ENCODE results near the gene STRIT1. TPM values are rescaled to one million over a fixed set of nuclear protein-coding genes. Genes with fewer than 3 reads are reported as not detected.

STRIT1 gene
- total RNA-seq, 2 donors from 2014 or later = not detected

DNA sequence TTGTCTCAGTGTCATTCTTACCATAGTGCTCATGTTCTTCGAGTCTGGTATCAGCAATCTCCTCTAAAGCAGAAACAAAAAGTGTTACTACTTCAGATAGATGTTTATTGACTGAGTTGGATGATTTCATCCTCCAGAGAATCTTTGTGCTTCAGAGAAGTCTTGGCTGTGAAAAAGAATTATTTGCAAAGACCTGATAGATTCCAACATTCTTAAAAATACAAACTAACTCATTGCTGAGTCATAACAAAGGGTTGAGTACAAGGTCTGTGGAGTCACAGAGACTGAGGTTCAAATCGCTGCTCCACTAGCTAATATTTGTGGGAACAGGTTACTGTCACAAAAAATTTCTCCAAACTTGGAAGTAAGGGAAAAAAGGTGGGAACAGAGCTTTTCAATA, 9.0 kb upstream of the STRIT1 start:
- TF ChIP-seq, protein P1, sequence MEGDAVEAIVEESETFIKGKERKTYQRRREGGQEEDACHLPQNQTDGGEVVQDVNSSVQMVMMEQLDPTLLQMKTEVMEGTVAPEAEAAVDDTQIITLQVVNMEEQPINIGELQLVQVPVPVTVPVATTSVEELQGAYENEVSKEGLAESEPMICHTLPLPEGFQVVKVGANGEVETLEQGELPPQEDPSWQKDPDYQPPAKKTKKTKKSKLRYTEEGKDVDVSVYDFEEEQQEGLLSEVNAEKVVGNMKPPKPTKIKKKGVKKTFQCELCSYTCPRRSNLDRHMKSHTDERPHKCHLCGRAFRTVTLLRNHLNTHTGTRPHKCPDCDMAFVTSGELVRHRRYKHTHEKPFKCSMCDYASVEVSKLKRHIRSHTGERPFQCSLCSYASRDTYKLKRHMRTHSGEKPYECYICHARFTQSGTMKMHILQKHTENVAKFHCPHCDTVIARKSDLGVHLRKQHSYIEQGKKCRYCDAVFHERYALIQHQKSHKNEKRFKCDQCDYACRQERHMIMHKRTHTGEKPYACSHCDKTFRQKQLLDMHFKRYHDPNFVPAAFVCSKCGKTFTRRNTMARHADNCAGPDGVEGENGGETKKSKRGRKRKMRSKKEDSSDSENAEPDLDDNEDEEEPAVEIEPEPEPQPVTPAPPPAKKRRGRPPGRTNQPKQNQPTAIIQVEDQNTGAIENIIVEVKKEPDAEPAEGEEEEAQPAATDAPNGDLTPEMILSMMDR (conservative IDR thresholded peaks at IDR 0.05) = no peak
- Histone ChIP-seq H3K36me3 (ENCODE audit: control insufficient read depth, insufficient read depth, low read length) (no peaks in the 10 kb centered on the region), H3K9ac (ENCODE audit: extremely low read depth, low read length, poor library complexity, severe bottlenecking) (no peak overlapping the region), H3K27me3 (ENCODE audit: control insufficient read depth, insufficient read depth, low read length, poor library complexity, severe bottlenecking) (no peaks in the 10 kb centered on the region), H3K4me3 (ENCODE audit: low read length) (peak overlapping the region; percentile 36), H3K4me1 (ENCODE audit: control insufficient read depth, insufficient read depth, low read length) (no peaks in the 10 kb centered on the region), H3K9me3 (ENCODE audit: control insufficient read depth, low read length) (peaks cover 20% of the 10 kb centered on the region), H3K27ac (ENCODE audit: low read depth, low read length) (no peak overlapping the region)
- H3K36me3 Mint-ChIP-seq (ENCODE audit: low read depth) = peaks cover under 1% of the 10 kb centered on the region
- H3K27me3 Mint-ChIP-seq (ENCODE audit: insufficient read depth) = no peaks in the 10 kb centered on the region
- H3K4me3 Mint-ChIP-seq = no peak overlapping the region
- H3K4me1 Mint-ChIP-seq = peaks cover 12% of the 10 kb centered on the region
- 95 to 100% methylated on average over 1 to 2 of the region's 2 CpGs for WGBS, 2 experiments (ENCODE audit: insufficient coverage in 1 of 2, insufficient read length in 1 of 2)
- no peak for DNase-seq
- peak overlapping the region; percentile 33 for H3K27ac Mint-ChIP-seq
- peaks cover 19% of the 10 kb centered on the region for H3K9me3 Mint-ChIP-seq

- DNase-seq = no peak
- no peaks in the 10 kb centered on the region for H3K4me1 Mint-ChIP-seq
- no peaks in the 10 kb centered on the region for H3K4me1 ChIP-seq (ENCODE audit: control insufficient read depth, insufficient read depth, low read length)
- H3K36me3 ChIP-seq (ENCODE audit: control insufficient read depth, insufficient read depth, low read length) = no peaks in the 10 kb centered on the region
- no peak overlapping the region for H3K4me3 Mint-ChIP-seq
- H3K9me3 Mint-ChIP-seq = peaks cover 36% of the 10 kb centered on the region
- peaks cover 9% of the 10 kb centered on the region for H3K36me3 Mint-ChIP-seq (ENCODE audit: low read depth)
- peaks cover 40% of the 10 kb centered on the region for H3K9me3 ChIP-seq (ENCODE audit: control insufficient read depth, low read length)
- H3K9ac ChIP-seq (ENCODE audit: extremely low read depth, low read length, poor library complexity, severe bottlenecking) = no peak overlapping the region
- no peaks in the 10 kb centered on the region for H3K27me3 Mint-ChIP-seq (ENCODE audit: insufficient read depth)
- H3K27me3 ChIP-seq (ENCODE audit: control insufficient read depth, insufficient read depth, low read length, poor library complexity, severe bottlenecking) = no peaks in the 10 kb centered on the region
- TF ChIP-seq, protein P1 (conservative IDR thresholded peaks at IDR 0.05) = no peak
- no peak overlapping the region for H3K27ac Mint-ChIP-seq
- no peak overlapping the region for H3K27ac ChIP-seq (ENCODE audit: low read depth, low read length)
- H3K4me3 ChIP-seq (ENCODE audit: low read length) = peak overlapping the region; percentile 60
Observed at GRCh38 chr3:155297100-155297499, 3.6 kb upstream of the STRIT1 start.

DNA sequence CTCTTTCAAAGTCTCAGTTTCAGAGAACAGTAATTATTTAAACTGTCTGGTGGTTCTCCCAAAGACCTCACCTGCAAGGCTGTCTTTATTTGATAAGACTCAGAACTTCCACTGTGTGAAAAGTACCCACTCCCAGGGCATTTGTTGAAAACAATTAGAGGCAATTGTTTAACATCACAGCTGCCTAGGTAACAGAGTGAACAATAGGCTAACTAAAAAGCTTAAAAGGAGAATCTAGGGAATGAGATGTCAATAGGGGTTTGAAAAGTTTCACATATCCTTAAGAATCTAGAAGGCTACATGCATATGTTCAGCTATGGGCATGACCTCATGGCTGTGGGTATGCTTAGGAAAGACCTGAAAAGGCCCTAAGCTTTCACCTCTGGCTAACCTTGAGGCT, 2.9 kb upstream of the STRIT1 start:
- no peak for DNase-seq
- H3K9me3 Mint-ChIP-seq = peaks cover 36% of the 10 kb centered on the region

More for the DNA sequence above, 2.9 kb upstream of the STRIT1 start:
- no peaks in the 10 kb centered on the region for H3K27me3 Mint-ChIP-seq (ENCODE audit: insufficient read depth)
- Histone ChIP-seq H3K36me3 (ENCODE audit: control insufficient read depth, insufficient read depth, low read length) (no peaks in the 10 kb centered on the region), H3K9me3 (ENCODE audit: control insufficient read depth, low read length) (peaks cover 40% of the 10 kb centered on the region), H3K27me3 (ENCODE audit: control insufficient read depth, insufficient read depth, low read length, poor library complexity, severe bottlenecking) (no peaks in the 10 kb centered on the region), H3K4me3 (ENCODE audit: low read length) (peak overlapping the region; percentile 60), H3K9ac (ENCODE audit: extremely low read depth, low read length, poor library complexity, severe bottlenecking) (no peak overlapping the region), H3K27ac (ENCODE audit: low read depth, low read length) (no peak overlapping the region), H3K4me1 (ENCODE audit: control insufficient read depth, insufficient read depth, low read length) (no peaks in the 10 kb centered on the region)
- TF ChIP-seq, protein P1 (conservative IDR thresholded peaks at IDR 0.05) = no peak
- H3K4me1 Mint-ChIP-seq = no peaks in the 10 kb centered on the region
- no peak overlapping the region for H3K27ac Mint-ChIP-seq
- H3K4me3 Mint-ChIP-seq = no peak overlapping the region
- peaks cover 9% of the 10 kb centered on the region for H3K36me3 Mint-ChIP-seq (ENCODE audit: low read depth)

Data from endodermal cell (in vitro differentiated cells).